Transverse colon (tissue), 3 donors: Measurements from ENCODE around the gene PGBD4.

Experiments used
- POLR2A ChIP-seq: fragments of 450-650 bp; IDR thresholded peaks from one replicate; pipeline ENCODE4 v1.6.1; 2016; ENCODE audit warnings: antibody characterized with exemption, mild to moderate bottlenecking, moderate library complexity
- TF ChIP-seq, protein P1 (sequence below), 5 experiments: fragments of 200-600 bp in 3 of 5; fragments of 450-650 bp in 2 of 5; sonication (generic) in 3 of 5; IDR thresholded peaks; 1 replicate in 2 of 5; 2 replicates in 3 of 5; pipeline ENCODE4 v1.5.1; 2016 to 2017; ENCODE audit warnings: antibody characterized with exemption in 5 of 5, inconsistent platforms in 3 of 5, mild to moderate bottlenecking in 2 of 5, moderate library complexity in 1 of 5

DNA sequence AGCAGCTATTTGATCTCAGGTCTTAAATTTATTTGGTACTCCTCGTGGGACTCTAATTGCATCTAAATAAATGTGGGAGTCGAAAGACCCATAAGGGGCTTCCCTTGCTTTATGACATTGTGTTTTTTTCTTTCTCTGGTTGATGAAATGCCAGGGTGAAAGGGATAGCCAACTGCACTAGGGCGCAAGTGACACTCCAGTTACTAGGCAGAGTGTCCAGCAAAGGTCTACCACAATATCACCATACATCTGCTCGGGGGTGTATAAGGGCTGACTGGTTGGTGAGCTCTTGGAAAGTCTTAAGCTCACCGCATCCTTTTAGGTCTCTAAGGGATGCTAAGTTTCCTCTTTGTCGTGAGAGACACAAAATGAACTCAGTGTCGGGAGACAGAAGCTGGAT is 54.0 kb downstream of the PGBD4 start:
- TF ChIP-seq, protein P1, sequence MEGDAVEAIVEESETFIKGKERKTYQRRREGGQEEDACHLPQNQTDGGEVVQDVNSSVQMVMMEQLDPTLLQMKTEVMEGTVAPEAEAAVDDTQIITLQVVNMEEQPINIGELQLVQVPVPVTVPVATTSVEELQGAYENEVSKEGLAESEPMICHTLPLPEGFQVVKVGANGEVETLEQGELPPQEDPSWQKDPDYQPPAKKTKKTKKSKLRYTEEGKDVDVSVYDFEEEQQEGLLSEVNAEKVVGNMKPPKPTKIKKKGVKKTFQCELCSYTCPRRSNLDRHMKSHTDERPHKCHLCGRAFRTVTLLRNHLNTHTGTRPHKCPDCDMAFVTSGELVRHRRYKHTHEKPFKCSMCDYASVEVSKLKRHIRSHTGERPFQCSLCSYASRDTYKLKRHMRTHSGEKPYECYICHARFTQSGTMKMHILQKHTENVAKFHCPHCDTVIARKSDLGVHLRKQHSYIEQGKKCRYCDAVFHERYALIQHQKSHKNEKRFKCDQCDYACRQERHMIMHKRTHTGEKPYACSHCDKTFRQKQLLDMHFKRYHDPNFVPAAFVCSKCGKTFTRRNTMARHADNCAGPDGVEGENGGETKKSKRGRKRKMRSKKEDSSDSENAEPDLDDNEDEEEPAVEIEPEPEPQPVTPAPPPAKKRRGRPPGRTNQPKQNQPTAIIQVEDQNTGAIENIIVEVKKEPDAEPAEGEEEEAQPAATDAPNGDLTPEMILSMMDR (IDR thresholded peaks at IDR 0.05), result no peak
- TF ChIP-seq POLR2A, result no peak
